ENCODE results near the gene TP53I13. TPM values are rescaled to one million over a fixed set of nuclear protein-coding genes. Genes with fewer than 3 reads are reported as not detected.

Gene TP53I13
- total and polyA plus RNA-seq, 2 of the 13 experiments (the other 11 are each of a cell fraction or from before 2014, with no cell fraction given), result 16.9 to 25.7 TPM

DNA sequence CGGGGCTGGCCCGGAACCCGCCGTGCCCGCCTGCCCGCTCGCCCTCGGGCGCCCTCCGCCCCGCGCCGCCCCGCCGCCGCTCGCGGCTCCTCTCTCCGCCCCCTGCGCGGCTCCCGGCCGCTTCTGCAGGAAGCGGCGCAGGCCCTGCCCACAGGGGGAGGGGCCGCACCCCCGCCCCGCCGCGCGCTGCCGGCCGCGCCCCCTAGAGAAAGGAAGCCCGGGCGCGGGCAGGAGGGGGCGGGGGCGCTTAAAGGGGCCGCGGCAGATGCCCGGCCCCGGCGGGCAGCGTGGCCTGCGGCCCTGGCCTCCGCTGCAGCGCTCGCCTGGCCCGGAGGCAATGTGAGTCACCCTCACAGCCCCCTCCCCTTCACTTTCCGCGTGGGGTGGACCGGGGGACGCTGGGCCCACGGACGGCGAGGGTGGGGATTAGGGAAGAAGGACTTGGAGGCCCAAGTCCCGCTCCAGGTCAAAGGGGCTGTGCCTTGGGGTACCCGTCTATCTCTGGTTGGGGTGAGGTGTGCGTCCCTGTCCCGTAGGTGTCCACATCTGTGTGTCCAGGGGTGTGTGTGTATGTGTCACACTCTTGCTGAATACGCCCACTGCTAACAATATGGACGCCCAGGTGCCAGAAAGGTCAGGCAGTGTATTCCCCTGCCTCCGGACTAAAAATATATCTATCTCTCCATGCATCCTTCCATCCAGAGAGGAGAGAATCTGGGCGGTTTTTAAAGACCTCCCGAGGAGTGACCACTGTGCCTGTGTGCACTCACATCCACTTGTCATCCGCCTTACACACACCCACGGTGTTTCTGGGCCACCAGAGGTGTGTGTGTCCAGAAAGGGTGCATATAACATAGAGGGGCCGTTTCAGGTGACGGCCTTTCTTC lies 21.3 kb downstream of the TP53I13 start, which contains the start of gene GIT1 (continued):
- TF ChIP-seq RNF2 (conservative IDR thresholded peaks at IDR 0.05; ENCODE audit: low read depth), result no peak
- TF ChIP-seq KLF11 (CRISPR knock-in tag; IDR thresholded peaks at IDR 0.05), result no peak
- TF ChIP-seq, protein P1, sequence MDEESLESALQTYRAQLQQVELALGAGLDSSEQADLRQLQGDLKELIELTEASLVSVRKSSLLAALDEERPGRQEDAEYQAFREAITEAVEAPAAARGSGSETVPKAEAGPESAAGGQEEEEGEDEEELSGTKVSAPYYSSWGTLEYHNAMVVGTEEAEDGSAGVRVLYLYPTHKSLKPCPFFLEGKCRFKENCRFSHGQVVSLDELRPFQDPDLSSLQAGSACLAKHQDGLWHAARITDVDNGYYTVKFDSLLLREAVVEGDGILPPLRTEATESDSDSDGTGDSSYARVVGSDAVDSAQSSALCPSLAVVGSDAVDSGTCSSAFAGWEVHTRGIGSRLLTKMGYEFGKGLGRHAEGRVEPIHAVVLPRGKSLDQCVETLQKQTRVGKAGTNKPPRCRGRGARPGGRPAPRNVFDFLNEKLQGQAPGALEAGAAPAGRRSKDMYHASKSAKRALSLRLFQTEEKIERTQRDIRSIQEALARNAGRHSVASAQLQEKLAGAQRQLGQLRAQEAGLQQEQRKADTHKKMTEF (CRISPR knock-in tag; IDR thresholded peaks at IDR 0.05), result peak; percentile 26; the same call in 1 of the 2 replicates
- peak; percentile 58; the same call in 1 of the 2 replicates for TF ChIP-seq ARNT2 (CRISPR knock-in tag; IDR thresholded peaks at IDR 0.05; ENCODE audit: low read depth)
- no peak for TF ChIP-seq ZNF354B (CRISPR knock-in tag; IDR thresholded peaks at IDR 0.05)
- no peak for TF ChIP-seq ZNF234 (CRISPR knock-in tag; conservative IDR thresholded peaks at IDR 0.05)
- TF ChIP-seq, protein P2, sequence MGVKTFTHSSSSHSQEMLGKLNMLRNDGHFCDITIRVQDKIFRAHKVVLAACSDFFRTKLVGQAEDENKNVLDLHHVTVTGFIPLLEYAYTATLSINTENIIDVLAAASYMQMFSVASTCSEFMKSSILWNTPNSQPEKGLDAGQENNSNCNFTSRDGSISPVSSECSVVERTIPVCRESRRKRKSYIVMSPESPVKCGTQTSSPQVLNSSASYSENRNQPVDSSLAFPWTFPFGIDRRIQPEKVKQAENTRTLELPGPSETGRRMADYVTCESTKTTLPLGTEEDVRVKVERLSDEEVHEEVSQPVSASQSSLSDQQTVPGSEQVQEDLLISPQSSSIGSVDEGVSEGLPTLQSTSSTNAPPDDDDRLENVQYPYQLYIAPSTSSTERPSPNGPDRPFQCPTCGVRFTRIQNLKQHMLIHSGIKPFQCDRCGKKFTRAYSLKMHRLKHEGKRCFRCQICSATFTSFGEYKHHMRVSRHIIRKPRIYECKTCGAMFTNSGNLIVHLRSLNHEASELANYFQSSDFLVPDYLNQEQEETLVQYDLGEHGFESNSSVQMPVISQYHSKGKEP (CRISPR knock-in tag; IDR thresholded peaks at IDR 0.05), result peak; percentile 32; the same call in 1 of the 2 replicates
- TF ChIP-seq MED1 (CRISPR knock-in tag; IDR thresholded peaks at IDR 0.05), result no peak
- TF ChIP-seq ZNF484 (CRISPR knock-in tag; IDR thresholded peaks at IDR 0.05; ENCODE audit: borderline replicate concordance, low read depth), result no peak
- no peak for TF ChIP-seq JUN (CRISPR knock-in tag; IDR thresholded peaks at IDR 0.05)
- TF ChIP-seq KLF6 (CRISPR knock-in tag; IDR thresholded peaks at IDR 0.05), result no peak
- peak; percentile 25 for TF ChIP-seq PHF5A (CRISPR knock-in tag; IDR thresholded peaks at IDR 0.05; ENCODE audit: low read depth, unreplicated experiment)
- no peak for TF ChIP-seq AGO2 (optimal IDR thresholded peaks at IDR 0.05; ENCODE audit: low read depth, low read length)
- no peak for TF ChIP-seq ERF (CRISPR knock-in tag; IDR thresholded peaks at IDR 0.05)
- TF ChIP-seq JUNB (CRISPR knock-in tag; IDR thresholded peaks at IDR 0.05; ENCODE audit: borderline replicate concordance), result no peak
- TF ChIP-seq, protein P3, sequence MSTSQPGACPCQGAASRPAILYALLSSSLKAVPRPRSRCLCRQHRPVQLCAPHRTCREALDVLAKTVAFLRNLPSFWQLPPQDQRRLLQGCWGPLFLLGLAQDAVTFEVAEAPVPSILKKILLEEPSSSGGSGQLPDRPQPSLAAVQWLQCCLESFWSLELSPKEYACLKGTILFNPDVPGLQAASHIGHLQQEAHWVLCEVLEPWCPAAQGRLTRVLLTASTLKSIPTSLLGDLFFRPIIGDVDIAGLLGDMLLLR (CRISPR knock-in tag; IDR thresholded peaks at IDR 0.05), result no peak
- TF ChIP-seq ZNF430 (CRISPR knock-in tag; IDR thresholded peaks at IDR 0.05), result no peak
- no peak for TF ChIP-seq RFX5 (IDR thresholded peaks at IDR 0.05; ENCODE audit: low read depth, low read length)
- no peak for TF ChIP-seq ZNF17 (CRISPR knock-in tag; IDR thresholded peaks at IDR 0.05)
- TF ChIP-seq NR2C2 (CRISPR knock-in tag; IDR thresholded peaks at IDR 0.05; ENCODE audit: borderline replicate concordance), result no peak
- no peak for TF ChIP-seq MIXL1 (CRISPR knock-in tag; IDR thresholded peaks at IDR 0.05)
- no peak for TF ChIP-seq NFKBIZ (CRISPR knock-in tag; IDR thresholded peaks at IDR 0.05)
- TF ChIP-seq YEATS2 (CRISPR knock-in tag; IDR thresholded peaks at IDR 0.05; ENCODE audit: borderline replicate concordance), result no peak
- no peak for TF ChIP-seq CENPT (CRISPR knock-in tag; IDR thresholded peaks at IDR 0.05; ENCODE audit: low read depth)
- TF ChIP-seq ZNF343 (CRISPR knock-in tag; IDR thresholded peaks at IDR 0.05), result 0 out of 2 replicates have a peak, but pooled peaks have one; percentile 17
- TF ChIP-seq ZSCAN25 (CRISPR knock-in tag; IDR thresholded peaks at IDR 0.05), result peak; percentile 27; the same call in 1 of the 2 replicates
- no peak; the same call in 1 of the 2 replicates for TF ChIP-seq ZNF616 (CRISPR knock-in tag; IDR thresholded peaks at IDR 0.05; ENCODE audit: low read depth)
- TF ChIP-seq HNRNPH1 (optimal IDR thresholded peaks at IDR 0.05; ENCODE audit: low read depth, low read length), result no peak
- no peak for TF ChIP-seq TBX3 (IDR thresholded peaks at IDR 0.05; ENCODE audit: borderline replicate concordance)
- TF ChIP-seq SETDB1 (CRISPR knock-in tag; IDR thresholded peaks at IDR 0.05; ENCODE audit: borderline replicate concordance), result no peak

Data from HepG2 (cell line).